B cell (primary cell): ENCODE results near the gene FOXP4. TPM values are rescaled to one million over a fixed set of nuclear protein-coding genes. Genes with fewer than 3 reads are reported as not detected.
"Not testable (repeated sequence)": the region's sequence is repeated elsewhere in the genome, so short reads cannot be mapped to it uniquely, and the experiment has no call there.

Source experiments
- ATAC-seq: fragments of 200-7000 bp; cut with Tn5 transposase; one replicate; pipeline ENCODE4 v1.10.0; 2021; ENCODE audit warnings: low read depth, mild to moderate bottlenecking, moderate number of reproducible peaks, moderate library complexity
- CTCF ChIA-PET: fragments of 350-600 bp; sonication (Branson Sonifier 250); formaldehyde crosslinking; loops from one replicate; lab custom pipeline; 2021; ENCODE audit warnings: antibody characterized with exemption, inconsistent platforms; lab: Charles Lee
- POLR2A ChIA-PET: fragments of 350-600 bp; sonication (Branson Sonifier 250); formaldehyde crosslinking; loops from one replicate; lab custom pipeline; 2021; ENCODE audit warnings: antibody characterized with exemption; lab: Charles Lee
- DNase-seq: peaks from one replicate; pipeline ENCODE4 v3.0.0; 2013
- H2AFZ ChIP-seq: 2 replicates; pipeline ENCODE4 v1.6.1; 2012; ENCODE audit warnings: mild to moderate bottlenecking, low read depth, low read length; ENCODE audit not compliant: insufficient read depth, poor library complexity, severe bottlenecking
- H3K27ac ChIP-seq, 2 donors: 1 replicate in 1 of 2; 2 replicates in 1 of 2; pipeline ENCODE4 v1.5.1; 2012 to 2013; ENCODE audit warnings: low read length in 2 of 2, mild to moderate bottlenecking in 2 of 2, moderate library complexity in 1 of 2
- H3K27me3 ChIP-seq, 4 experiments: fragments of 200-600 bp in 1 of 4; sonication (generic) in 1 of 4; replicated peaks in 1 of 4; 1 replicate in 2 of 4; 2 replicates in 2 of 4; pipeline versions ENCODE4 v1.6.1 to v1.7.0; 2013 to 2016; ENCODE audit warnings: low read length in 3 of 4, mild to moderate bottlenecking in 2 of 4, mixed read lengths in 1 of 4, moderate library complexity in 1 of 4; ENCODE audit not compliant: insufficient read depth in 4 of 4, control insufficient read depth in 3 of 4; ENCODE audit errors: control extremely low read depth in 1 of 4
- H3K36me3 ChIP-seq, 2 experiments: replicated peaks in 1 of 2; 1 replicate in 1 of 2; 2 replicates in 1 of 2; pipeline versions ENCODE4 v1.6.1 to v1.7.1; 2013; ENCODE audit warnings: low read length in 1 of 2; ENCODE audit not compliant: insufficient read depth in 2 of 2, control insufficient read depth in 1 of 2; ENCODE audit errors: control extremely low read depth in 1 of 2, extremely low read depth in 1 of 2
- H3K4me1 ChIP-seq, 2 donors: fragments of 200-600 bp in 1 of 2; sonication (generic) in 1 of 2; 1 replicate in 1 of 2; 2 replicates in 1 of 2; pipeline versions ENCODE4 v1.5.1 to v1.6.1; 2013 to 2017; ENCODE audit warnings: low read length in 2 of 2; ENCODE audit not compliant: control insufficient read depth in 2 of 2, insufficient read depth in 2 of 2
- H3K4me2 ChIP-seq: replicated peaks from 2 replicates; pipeline ENCODE3; 2012; ENCODE audit warnings: mild to moderate bottlenecking, low read depth, low read length; ENCODE audit not compliant: poor library complexity, severe bottlenecking
- H3K4me3 ChIP-seq, 5 experiments: fragments of 200-600 bp in 1 of 5; sonication (generic) in 1 of 5; 1 replicate in 3 of 5; 2 replicates in 2 of 5; pipeline versions ENCODE4 v1.5.1 to v1.7.0; 2011 to 2016; ENCODE audit warnings: low read length in 4 of 5, mild to moderate bottlenecking in 4 of 5, low read depth in 2 of 5, control low read depth in 1 of 5, moderate library complexity in 1 of 5; ENCODE audit not compliant: insufficient read depth in 1 of 5; ENCODE audit errors: control extremely low read depth in 1 of 5, extremely low read depth in 1 of 5
- H3K79me2 ChIP-seq: fragments of 200-600 bp; sonication (generic); one replicate; pipeline ENCODE4 v1.6.0; 2016; ENCODE audit warnings: low read length; ENCODE audit not compliant: control insufficient read depth, insufficient read depth
- H3K9ac ChIP-seq: fragments of 200-600 bp; sonication (generic); 2 replicates; pipeline ENCODE4 v1.6.1; 2017; ENCODE audit warnings: mild to moderate bottlenecking, low read length, moderate library complexity
- H3K9me3 ChIP-seq, 3 donors: one replicate each; pipeline versions ENCODE4 v1.6.1 to v1.7.1; 2013; ENCODE audit warnings: low read length in 2 of 3; ENCODE audit not compliant: control insufficient read depth in 2 of 3, insufficient read depth in 1 of 3; ENCODE audit errors: control extremely low read depth in 1 of 3
- H4K20me1 ChIP-seq: 2 replicates; pipeline ENCODE4 v1.6.0; 2012; ENCODE audit warnings: mild to moderate bottlenecking, low read length; ENCODE audit not compliant: insufficient read depth, control insufficient read depth, poor library complexity, severe bottlenecking
- H3K27ac Mint-ChIP-seq: one replicate; pipeline ENCODE4 v1.8.0; 2021; ENCODE audit warnings: mixed read lengths
- H3K27me3 Mint-ChIP-seq: one replicate; pipeline ENCODE4 v1.8.0; 2021; ENCODE audit warnings: mixed read lengths
- H3K4me1 Mint-ChIP-seq: one replicate; pipeline ENCODE4 v1.8.0; 2021; ENCODE audit warnings: mixed read lengths
- H3K4me3 Mint-ChIP-seq: one replicate; pipeline ENCODE4 v1.8.0; 2021; ENCODE audit warnings: mixed read lengths
- H3K9me3 Mint-ChIP-seq: one replicate; pipeline ENCODE4 v1.8.0; 2022; ENCODE audit warnings: mixed read lengths; ENCODE audit not compliant: insufficient read depth
- CTCF ChIP-seq: fragments of 200-600 bp; IDR thresholded peaks from one replicate; pipeline ENCODE4 v1.8.0; 2022; ENCODE audit warnings: antibody characterized with exemption, mild to moderate bottlenecking
- EZH2 ChIP-seq: IDR thresholded peaks from 2 replicates; pipeline ENCODE4 v1.6.1; 2012; ENCODE audit warnings: borderline replicate concordance, low read depth, mild to moderate bottlenecking, moderate library complexity, low read length; ENCODE audit not compliant: insufficient read depth, poor library complexity, severe bottlenecking
- WGBS: methylation state at CpG from one replicate; pipeline ENCODE4 v1.1.5; 2013; ENCODE audit warnings: missing lambda C conversion rate; ENCODE audit not compliant: insufficient coverage; 5-methylcytosine and 5-hydroxymethylcytosine counted together
- intact Hi-C: fragments of 100-400 bp; cut with micrococcal nuclease; formaldehyde crosslinking; loops from one replicate; pipeline ENCODE4 v1.10.0; 2022
- polyA plus RNA-seq: library from polyadenylated mRNA; depleted of rRNA; stranded (reverse); fragments of >200 nt; gene quantifications from 2 replicates; pipeline ENCODE4 v1.2.3, GENCODE V29; 2012
- total RNA-seq, 2 donors: library from RNA; stranded (reverse); fragments of 120-200 nt in 1 of 2; gene quantifications; 1 replicate in 1 of 2; 2 replicates in 1 of 2; pipeline versions ENCODE4 v1.2.3 to v1.2.4, GENCODE V29; 2013 to 2022

Gene FOXP4
- total and polyA plus RNA-seq, 2 donors (not counting 1 experiment from before 2014, with no cell fraction given) = 17.0 to 38.7 TPM

GRCh38 chr6:41615311-41615710 is 69.1 kb downstream of the FOXP4 start:
- CTCF ChIA-PET = interaction anchor here (0.9 kb wide), 1 partner anchor 12 kb away, joined by 3 read pairs; no protein-coding TSS in a partner anchor
- Histone ChIP-seq H2AFZ (no peak overlapping the region), H3K4me2 (no peak overlapping the region), H3K4me1 (no peaks in the 10 kb centered on the region), H3K27ac (no peak overlapping the region), H3K79me2 (no peaks in the 10 kb centered on the region), H3K4me3 (no peak overlapping the region), H3K9me3 (peaks cover 0 to 3% (median 0%) of the 10 kb centered on the region in 3 donors), H3K36me3 (no peaks in the 10 kb centered on the region), H3K9ac (no peak overlapping the region), H4K20me1 (no peaks in the 10 kb centered on the region), H3K27me3 (peaks cover 0 to 6% (median 0%) of the 10 kb centered on the region in 4 experiments)
- intact Hi-C loops = no loop called here
- no peak for ATAC-seq
- TF ChIP-seq EZH2 (no peak), CTCF (no peak)
- WGBS = 94% methylated on average over 4 of the region's 7 CpGs
- DNase-seq = no peak
- H3K4me3 Mint-ChIP-seq = no peak overlapping the region
- peaks cover 29% of the 10 kb centered on the region for H3K27me3 Mint-ChIP-seq
- peaks cover 1% of the 10 kb centered on the region for H3K9me3 Mint-ChIP-seq
- no peak overlapping the region for H3K27ac Mint-ChIP-seq
- POLR2A ChIA-PET = no interaction called here
- no peaks in the 10 kb centered on the region for H3K4me1 Mint-ChIP-seq

GRCh38 chr6:41618598-41618997 is 72.4 kb downstream of the FOXP4 start:
- H2AFZ ChIP-seq = no peak overlapping the region
- peaks cover 22% of the 10 kb centered on the region for H3K27me3 Mint-ChIP-seq
- ChIA-PET CTCF (interaction anchor here (1.1 kb wide), 1 partner anchor 16 kb away, joined by 3 read pairs; no protein-coding TSS in a partner anchor), POLR2A (no interaction called here)
- H4K20me1 ChIP-seq = no peaks in the 10 kb centered on the region
- no peaks in the 10 kb centered on the region for H3K79me2 ChIP-seq
- no peak overlapping the region for H3K27ac Mint-ChIP-seq
- H3K27ac ChIP-seq = no peak overlapping the region
- H3K4me3 Mint-ChIP-seq = no peak overlapping the region
- no peak overlapping the region for H3K4me3 ChIP-seq
- intact Hi-C loops = no loop called here
- H3K4me1 ChIP-seq = no peaks in the 10 kb centered on the region
- H3K4me1 Mint-ChIP-seq = no peaks in the 10 kb centered on the region
- TF ChIP-seq EZH2 (no peak), CTCF (no peak)
- H3K36me3 ChIP-seq = no peaks in the 10 kb centered on the region
- H3K9me3 ChIP-seq = peaks cover 0 to 7% (median 3%) of the 10 kb centered on the region in 3 donors
- peaks cover 9% of the 10 kb centered on the region for H3K9me3 Mint-ChIP-seq
- H3K9ac ChIP-seq = no peak overlapping the region
- H3K27me3 ChIP-seq = peaks cover 0 to 6% (median 0%) of the 10 kb centered on the region in 4 experiments
- WGBS = 92% methylated on average over 3 of the region's 3 CpGs
- ATAC-seq (no peak), DNase-seq (no peak)
- H3K4me2 ChIP-seq = no peak overlapping the region

GRCh38 chr6:41619193-41619592 is 73.0 kb downstream of the FOXP4 start:
- POLR2A ChIA-PET = not testable (repeated sequence)
- 87% methylated on average over 3 of the region's 4 CpGs for WGBS

More at GRCh38 chr6:41619193-41619592, 73.0 kb downstream of the FOXP4 start:
- H3K4me2 ChIP-seq, H3K27ac Mint-ChIP-seq, H3K9me3 Mint-ChIP-seq, H3K36me3 ChIP-seq, H3K79me2 ChIP-seq, H3K4me1 Mint-ChIP-seq, H3K4me1 ChIP-seq, DNase-seq, H3K9me3 ChIP-seq, H2AFZ ChIP-seq, H3K27me3 ChIP-seq, H3K4me3 Mint-ChIP-seq, H4K20me1 ChIP-seq, intact Hi-C loops, H3K9ac ChIP-seq, H3K27ac ChIP-seq, ATAC-seq, H3K4me3 ChIP-seq: not testable (repeated sequence)
- CTCF ChIA-PET = interaction anchor here (1.1 kb wide), 1 partner anchor 17 kb away, joined by 3 read pairs; no protein-coding TSS in a partner anchor
- H3K27me3 Mint-ChIP-seq = peaks cover 22% of the 10 kb centered on the region
